ENCODE data around the gene RBM14.

RBM14 gene, protein sequence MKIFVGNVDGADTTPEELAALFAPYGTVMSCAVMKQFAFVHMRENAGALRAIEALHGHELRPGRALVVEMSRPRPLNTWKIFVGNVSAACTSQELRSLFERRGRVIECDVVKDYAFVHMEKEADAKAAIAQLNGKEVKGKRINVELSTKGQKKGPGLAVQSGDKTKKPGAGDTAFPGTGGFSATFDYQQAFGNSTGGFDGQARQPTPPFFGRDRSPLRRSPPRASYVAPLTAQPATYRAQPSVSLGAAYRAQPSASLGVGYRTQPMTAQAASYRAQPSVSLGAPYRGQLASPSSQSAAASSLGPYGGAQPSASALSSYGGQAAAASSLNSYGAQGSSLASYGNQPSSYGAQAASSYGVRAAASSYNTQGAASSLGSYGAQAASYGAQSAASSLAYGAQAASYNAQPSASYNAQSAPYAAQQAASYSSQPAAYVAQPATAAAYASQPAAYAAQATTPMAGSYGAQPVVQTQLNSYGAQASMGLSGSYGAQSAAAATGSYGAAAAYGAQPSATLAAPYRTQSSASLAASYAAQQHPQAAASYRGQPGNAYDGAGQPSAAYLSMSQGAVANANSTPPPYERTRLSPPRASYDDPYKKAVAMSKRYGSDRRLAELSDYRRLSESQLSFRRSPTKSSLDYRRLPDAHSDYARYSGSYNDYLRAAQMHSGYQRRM
- long read RNA-seq, transcript RBM14-201 (3 exons, 2,828 nt), result major isoform, 119 of 136 reads
- long read RNA-seq, partial matches to known transcripts, result 13 of 136 reads
- long read RNA-seq, other reads (novel, unspliced or antisense), result 3 of 136 reads

DNA sequence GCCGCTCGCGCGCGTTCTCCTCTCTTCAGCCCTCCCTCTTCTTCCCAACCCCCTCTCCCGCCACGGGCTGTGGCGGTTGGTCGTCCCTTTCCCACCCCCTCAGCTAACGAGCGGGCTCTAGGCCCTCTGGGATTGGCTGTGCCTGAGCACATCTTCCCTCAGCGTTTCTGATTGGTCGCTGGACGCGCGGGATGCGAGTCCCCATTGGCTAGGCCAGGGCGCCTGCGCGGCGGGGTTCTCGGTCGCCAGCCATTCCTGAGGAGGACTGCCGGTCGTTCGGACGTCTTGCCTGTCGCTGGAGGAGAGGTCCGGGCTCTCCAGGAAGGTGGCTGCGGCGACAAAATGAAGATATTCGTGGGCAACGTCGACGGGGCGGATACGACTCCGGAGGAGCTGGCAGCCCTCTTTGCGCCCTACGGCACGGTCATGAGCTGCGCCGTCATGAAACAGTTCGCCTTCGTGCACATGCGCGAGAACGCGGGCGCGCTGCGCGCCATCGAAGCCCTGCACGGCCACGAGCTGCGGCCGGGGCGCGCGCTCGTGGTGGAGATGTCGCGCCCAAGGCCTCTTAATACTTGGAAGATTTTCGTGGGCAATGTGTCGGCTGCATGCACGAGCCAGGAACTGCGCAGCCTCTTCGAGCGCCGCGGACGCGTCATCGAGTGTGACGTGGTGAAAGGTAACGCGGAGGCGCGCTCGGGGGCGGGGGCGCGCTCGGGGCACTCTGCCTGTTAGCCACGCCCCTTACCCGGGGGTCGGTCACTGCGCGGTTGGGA lies at the start of gene RBM14:
TSS of gene RBM14 (plus strand) at position 252 of the 776 bp plus-strand sequence. CDS start at position 343, 91 bp downstream.
- Histone ChIP-seq H3K27ac (replicated peaks) (peak within 1 kb of the TSS; percentile 98), H3K4me3 (replicated peaks; ENCODE audit: insufficient read depth, low read length) (peak within 1 kb of the TSS; percentile 55), H3K27me3 (ENCODE audit: insufficient read depth, poor library complexity, severe bottlenecking) (no peaks in the 10 kb centered on the region)
- TF ChIP-seq, protein P1, sequence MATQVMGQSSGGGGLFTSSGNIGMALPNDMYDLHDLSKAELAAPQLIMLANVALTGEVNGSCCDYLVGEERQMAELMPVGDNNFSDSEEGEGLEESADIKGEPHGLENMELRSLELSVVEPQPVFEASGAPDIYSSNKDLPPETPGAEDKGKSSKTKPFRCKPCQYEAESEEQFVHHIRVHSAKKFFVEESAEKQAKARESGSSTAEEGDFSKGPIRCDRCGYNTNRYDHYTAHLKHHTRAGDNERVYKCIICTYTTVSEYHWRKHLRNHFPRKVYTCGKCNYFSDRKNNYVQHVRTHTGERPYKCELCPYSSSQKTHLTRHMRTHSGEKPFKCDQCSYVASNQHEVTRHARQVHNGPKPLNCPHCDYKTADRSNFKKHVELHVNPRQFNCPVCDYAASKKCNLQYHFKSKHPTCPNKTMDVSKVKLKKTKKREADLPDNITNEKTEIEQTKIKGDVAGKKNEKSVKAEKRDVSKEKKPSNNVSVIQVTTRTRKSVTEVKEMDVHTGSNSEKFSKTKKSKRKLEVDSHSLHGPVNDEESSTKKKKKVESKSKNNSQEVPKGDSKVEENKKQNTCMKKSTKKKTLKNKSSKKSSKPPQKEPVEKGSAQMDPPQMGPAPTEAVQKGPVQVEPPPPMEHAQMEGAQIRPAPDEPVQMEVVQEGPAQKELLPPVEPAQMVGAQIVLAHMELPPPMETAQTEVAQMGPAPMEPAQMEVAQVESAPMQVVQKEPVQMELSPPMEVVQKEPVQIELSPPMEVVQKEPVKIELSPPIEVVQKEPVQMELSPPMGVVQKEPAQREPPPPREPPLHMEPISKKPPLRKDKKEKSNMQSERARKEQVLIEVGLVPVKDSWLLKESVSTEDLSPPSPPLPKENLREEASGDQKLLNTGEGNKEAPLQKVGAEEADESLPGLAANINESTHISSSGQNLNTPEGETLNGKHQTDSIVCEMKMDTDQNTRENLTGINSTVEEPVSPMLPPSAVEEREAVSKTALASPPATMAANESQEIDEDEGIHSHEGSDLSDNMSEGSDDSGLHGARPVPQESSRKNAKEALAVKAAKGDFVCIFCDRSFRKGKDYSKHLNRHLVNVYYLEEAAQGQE (IDR thresholded peaks at IDR 0.05; ENCODE audit: insufficient replicate concordance, low read depth), result peak; percentile 72
- TF ChIP-seq POLR2AphosphoS5 (IDR thresholded peaks at IDR 0.05; ENCODE audit: low read depth) (peak; percentile 99), GABPA (IDR thresholded peaks at IDR 0.05; ENCODE audit: low read depth) (no peak), SPI1 (IDR thresholded peaks at IDR 0.05; ENCODE audit: borderline replicate concordance, low read depth) (no peak)
- TF ChIP-seq, protein P2, sequence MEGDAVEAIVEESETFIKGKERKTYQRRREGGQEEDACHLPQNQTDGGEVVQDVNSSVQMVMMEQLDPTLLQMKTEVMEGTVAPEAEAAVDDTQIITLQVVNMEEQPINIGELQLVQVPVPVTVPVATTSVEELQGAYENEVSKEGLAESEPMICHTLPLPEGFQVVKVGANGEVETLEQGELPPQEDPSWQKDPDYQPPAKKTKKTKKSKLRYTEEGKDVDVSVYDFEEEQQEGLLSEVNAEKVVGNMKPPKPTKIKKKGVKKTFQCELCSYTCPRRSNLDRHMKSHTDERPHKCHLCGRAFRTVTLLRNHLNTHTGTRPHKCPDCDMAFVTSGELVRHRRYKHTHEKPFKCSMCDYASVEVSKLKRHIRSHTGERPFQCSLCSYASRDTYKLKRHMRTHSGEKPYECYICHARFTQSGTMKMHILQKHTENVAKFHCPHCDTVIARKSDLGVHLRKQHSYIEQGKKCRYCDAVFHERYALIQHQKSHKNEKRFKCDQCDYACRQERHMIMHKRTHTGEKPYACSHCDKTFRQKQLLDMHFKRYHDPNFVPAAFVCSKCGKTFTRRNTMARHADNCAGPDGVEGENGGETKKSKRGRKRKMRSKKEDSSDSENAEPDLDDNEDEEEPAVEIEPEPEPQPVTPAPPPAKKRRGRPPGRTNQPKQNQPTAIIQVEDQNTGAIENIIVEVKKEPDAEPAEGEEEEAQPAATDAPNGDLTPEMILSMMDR (IDR thresholded peaks at IDR 0.05; ENCODE audit: insufficient read depth, low read length), result no peak
- peak; percentile 99 to 100 for DNase-seq (ENCODE audit: low read depth in 1 of 2, low spot score in 1 of 2)

DNA sequence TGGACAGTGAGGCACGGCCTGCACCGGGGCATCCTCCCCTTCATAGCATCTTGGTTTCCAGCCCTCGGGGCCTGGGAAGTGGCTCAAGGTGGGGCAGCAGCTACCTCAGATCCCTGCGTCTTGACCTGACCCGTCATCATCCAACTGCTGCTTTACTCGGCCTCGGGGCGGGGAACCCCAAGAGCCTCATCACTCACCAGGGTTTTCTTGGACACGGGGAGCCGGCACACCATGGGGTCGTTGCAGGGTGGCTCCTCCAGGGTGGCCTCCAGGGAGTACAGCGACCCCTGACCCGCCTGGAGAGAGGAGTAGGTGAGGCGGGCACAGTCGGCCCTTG lies 48.7 kb upstream of the RBM14 start:
- TF ChIP-seq GABPA (IDR thresholded peaks at IDR 0.05; ENCODE audit: low read depth), result no peak
- TF ChIP-seq POLR2AphosphoS5 (IDR thresholded peaks at IDR 0.05; ENCODE audit: low read depth), result no peak
- TF ChIP-seq SPI1 (IDR thresholded peaks at IDR 0.05; ENCODE audit: borderline replicate concordance, low read depth), result no peak
- TF ChIP-seq, protein P2 (IDR thresholded peaks at IDR 0.05; ENCODE audit: insufficient read depth, low read length), result no peak
- TF ChIP-seq, protein P1 (IDR thresholded peaks at IDR 0.05; ENCODE audit: insufficient replicate concordance, low read depth), result no peak
- no peak for DNase-seq (ENCODE audit: low read depth in 1 of 2, low spot score in 1 of 2)
- H3K27me3 ChIP-seq (ENCODE audit: insufficient read depth, poor library complexity, severe bottlenecking), result peaks cover 15% of the 10 kb centered on the region
- H3K4me3 ChIP-seq (replicated peaks; ENCODE audit: insufficient read depth, low read length), result no peak overlapping the region
- no peak overlapping the region for H3K27ac ChIP-seq (replicated peaks)

DNA sequence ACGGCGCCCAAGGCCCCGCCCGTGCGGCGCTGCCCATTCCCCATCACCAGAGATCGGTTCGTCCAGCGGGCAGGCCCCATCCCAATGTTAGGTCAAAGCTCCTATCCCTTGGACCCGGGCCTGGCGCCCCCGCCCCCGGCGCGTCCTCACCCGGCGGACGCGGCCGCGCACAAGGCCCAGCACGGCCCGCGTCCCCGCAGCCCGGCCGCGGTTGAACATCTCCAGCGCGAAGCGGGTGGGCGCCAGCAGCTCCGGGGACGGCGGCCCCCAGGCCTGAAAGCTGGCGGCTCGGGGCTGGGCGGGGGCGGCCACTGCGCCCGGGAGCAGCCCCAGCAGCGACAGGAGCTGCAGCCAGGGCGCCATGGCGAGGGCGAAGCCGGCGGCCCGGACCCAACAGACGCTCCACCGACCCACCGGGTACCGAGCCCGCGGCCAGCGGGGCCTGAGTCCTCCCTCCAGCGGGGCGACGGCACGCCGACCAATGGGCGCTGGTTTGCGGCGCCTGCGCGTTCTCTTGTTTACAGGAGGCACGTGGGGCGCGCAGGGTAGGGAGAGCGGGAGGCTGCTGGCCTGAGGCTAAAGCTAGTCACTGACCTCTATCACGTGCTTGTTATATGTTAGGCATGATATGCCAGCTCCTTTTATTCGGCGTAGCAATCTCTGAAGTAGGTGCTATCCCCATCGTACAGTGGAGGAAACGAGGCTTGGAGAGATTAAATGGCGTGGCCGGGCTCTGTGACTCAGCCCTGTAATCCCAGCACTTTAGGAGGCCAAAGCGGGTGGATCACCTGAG lies 48.1 kb upstream of the RBM14 start, which contains the start of gene CTSF:
TSS of gene CTSF (minus strand) at position 483 of the 793 bp plus-strand sequence. CDS start at position 363, 120 bp downstream.
- TF ChIP-seq, protein P2 (IDR thresholded peaks at IDR 0.05; ENCODE audit: insufficient read depth, low read length), result no peak
- TF ChIP-seq GABPA (IDR thresholded peaks at IDR 0.05; ENCODE audit: low read depth) (no peak), POLR2AphosphoS5 (IDR thresholded peaks at IDR 0.05; ENCODE audit: low read depth) (no peak), SPI1 (IDR thresholded peaks at IDR 0.05; ENCODE audit: borderline replicate concordance, low read depth) (no peak)
- TF ChIP-seq, protein P1 (IDR thresholded peaks at IDR 0.05; ENCODE audit: insufficient replicate concordance, low read depth), result no peak
- Histone ChIP-seq H3K4me3 (replicated peaks; ENCODE audit: insufficient read depth, low read length) (no peak within 1 kb of the TSS), H3K27me3 (ENCODE audit: insufficient read depth, poor library complexity, severe bottlenecking) (peaks cover 15% of the 10 kb centered on the region), H3K27ac (replicated peaks) (no peak within 1 kb of the TSS)
- peak; percentile 12 to 52 for DNase-seq (ENCODE audit: low read depth in 1 of 2, low spot score in 1 of 2)
